GM12864 (cell line): ENCODE data around the gene LY6G6F.
A peak's percentile ranks its signal among the peaks of the same experiment; 100 is the strongest.
"Not testable (repeated sequence)": the region's sequence is repeated elsewhere in the genome, so short reads cannot be mapped to it uniquely, and the experiment has no call there.

Experiments used
- DNase-seq: peaks from one replicate; pipeline ENCODE4 v3.0.0-alpha.2; 2011; ENCODE audit warnings: low read depth
- H3K4me3 ChIP-seq: 2 replicates; pipeline ENCODE4 v1.5.1; 2011; ENCODE audit warnings: mild to moderate bottlenecking, low read depth, low read length, control low read depth
- TF ChIP-seq, protein P1 (sequence below): IDR thresholded peaks from 2 replicates; pipeline ENCODE4 v1.5.1; 2011; ENCODE audit warnings: low read depth, mild to moderate bottlenecking, moderate library complexity, low read length, control low read depth, inconsistent platforms; ENCODE audit errors: missing control alignments

LY6G6F gene

DNA sequence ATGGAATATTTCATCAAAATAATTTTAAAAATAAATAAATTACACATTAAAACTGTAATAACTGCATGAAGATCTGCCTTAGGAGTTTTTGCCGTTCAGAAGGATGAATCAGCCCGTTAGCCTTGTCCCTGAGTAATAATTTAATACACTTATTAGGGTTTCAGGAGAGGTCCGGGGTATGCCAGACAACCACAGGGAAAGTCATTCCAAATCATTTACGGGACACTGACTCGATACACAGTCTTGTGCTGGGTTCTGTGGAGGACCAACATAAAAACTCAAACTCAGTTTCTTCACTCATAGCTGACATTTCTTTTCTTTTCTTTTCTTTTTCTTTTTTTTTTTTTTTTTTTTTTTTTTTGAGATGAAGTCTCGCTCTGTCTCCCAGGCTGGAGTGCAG, 735 bp upstream of the LY6G6F start:
- TF ChIP-seq, protein P1, sequence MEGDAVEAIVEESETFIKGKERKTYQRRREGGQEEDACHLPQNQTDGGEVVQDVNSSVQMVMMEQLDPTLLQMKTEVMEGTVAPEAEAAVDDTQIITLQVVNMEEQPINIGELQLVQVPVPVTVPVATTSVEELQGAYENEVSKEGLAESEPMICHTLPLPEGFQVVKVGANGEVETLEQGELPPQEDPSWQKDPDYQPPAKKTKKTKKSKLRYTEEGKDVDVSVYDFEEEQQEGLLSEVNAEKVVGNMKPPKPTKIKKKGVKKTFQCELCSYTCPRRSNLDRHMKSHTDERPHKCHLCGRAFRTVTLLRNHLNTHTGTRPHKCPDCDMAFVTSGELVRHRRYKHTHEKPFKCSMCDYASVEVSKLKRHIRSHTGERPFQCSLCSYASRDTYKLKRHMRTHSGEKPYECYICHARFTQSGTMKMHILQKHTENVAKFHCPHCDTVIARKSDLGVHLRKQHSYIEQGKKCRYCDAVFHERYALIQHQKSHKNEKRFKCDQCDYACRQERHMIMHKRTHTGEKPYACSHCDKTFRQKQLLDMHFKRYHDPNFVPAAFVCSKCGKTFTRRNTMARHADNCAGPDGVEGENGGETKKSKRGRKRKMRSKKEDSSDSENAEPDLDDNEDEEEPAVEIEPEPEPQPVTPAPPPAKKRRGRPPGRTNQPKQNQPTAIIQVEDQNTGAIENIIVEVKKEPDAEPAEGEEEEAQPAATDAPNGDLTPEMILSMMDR: no peak
- H3K4me3 ChIP-seq: no peak overlapping the region
- no peak for DNase-seq

DNA sequence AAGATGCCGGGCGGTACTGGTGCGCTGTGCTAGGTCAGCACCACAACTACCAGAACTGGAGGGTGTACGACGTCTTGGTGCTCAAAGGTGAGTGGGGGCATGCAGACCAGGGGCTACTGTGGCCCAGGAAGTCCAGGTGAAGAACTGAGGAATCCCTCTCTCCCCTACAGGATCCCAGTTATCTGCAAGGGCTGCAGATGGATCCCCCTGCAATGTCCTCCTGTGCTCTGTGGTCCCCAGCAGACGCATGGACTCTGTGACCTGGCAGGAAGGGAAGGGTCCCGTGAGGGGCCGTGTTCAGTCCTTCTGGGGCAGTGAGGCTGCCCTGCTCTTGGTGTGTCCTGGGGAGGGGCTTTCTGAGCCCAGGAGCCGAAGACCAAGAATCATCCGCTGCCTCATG, 1.0 kb downstream of the LY6G6F start:
- no peak overlapping the region for H3K4me3 ChIP-seq
- no peak for DNase-seq
- TF ChIP-seq, protein P1: no peak

- DNase-seq: no peak
- H3K4me3 ChIP-seq: no peak overlapping the region
- TF ChIP-seq, protein P1: no peak
Measured at GRCh38 chr6:31708224-31708623, 1.6 kb downstream of the LY6G6F start.

- not testable (repeated sequence) for H3K4me3 ChIP-seq, DNase-seq
Measured at GRCh38 chr6:31709157-31709556, 2.5 kb downstream of the LY6G6F start.

DNA sequence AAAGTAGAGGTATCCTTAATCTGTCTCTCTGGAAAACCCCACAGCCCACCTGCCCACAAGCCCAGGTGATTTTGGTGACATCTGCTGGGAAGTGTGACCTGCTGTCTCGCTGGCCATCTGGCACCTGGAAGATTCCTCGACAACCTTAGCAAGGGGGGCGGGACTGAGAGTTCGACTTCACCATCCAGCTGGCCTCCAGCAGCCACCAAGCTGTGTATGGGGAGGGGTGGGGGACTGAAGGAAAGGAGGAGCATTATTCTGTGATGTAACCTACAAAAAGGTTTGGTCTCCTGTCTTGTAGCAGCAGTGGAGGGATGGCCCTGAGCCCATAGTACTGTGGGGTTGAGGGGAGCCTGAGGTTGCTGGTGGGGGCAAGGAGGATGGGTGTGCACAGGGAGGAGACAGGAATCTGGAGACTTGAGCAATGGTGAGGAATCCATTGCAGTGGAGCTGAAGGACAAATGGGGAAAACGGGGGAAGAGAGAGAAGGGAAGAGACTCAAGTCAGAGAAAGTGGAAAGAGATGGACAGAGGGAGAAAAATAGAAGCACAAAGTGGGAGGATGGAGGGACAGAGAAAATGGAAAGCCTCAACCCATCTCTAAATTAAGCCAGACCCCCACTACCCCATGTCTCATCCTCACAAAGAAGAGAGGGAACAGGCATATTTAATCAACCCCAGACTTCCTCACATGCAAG, 4.0 kb downstream of the LY6G6F start:
- no peak for DNase-seq

DNA sequence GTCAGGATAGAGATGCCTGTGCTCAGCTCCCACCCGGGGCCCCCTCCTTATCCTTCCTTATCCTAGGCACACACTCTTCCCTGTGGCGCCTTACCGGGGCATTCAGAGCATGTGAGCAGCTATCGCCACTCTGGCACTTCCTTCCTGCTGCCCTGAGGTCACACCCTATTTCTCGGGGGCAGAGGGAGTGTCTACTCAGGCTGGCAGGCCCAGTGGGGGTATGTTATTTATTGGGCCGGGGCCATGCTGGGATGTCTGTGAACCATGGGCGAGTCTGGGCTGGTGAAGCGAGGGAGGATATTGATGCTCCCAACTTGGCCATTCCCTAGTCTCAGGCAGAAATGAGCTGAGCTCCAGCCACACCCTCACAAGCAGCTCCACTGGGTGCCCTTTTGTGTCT, 4.6 kb downstream of the LY6G6F start:
- no peak for DNase-seq
- H3K4me3 ChIP-seq: no peak overlapping the region
- TF ChIP-seq, protein P1: no peak

More for the DNA sequence above, 4.0 kb downstream of the LY6G6F start:
- TF ChIP-seq, protein P1: no peak
- H3K4me3 ChIP-seq: no peak overlapping the region

GRCh38 chr6:31712296-31712695, 5.6 kb downstream of the LY6G6F start:
- H3K4me3 ChIP-seq: no peak overlapping the region
- TF ChIP-seq, protein P1: peak; percentile 16
- DNase-seq: no peak
